ENCODE data around the gene ZNF775. TPM values are rescaled to one million over a fixed set of nuclear protein-coding genes. Genes with fewer than 3 reads are reported as not detected.

ZNF775 gene
- total RNA-seq, 1 donor from 2014 or later: 1.6 TPM

DNA sequence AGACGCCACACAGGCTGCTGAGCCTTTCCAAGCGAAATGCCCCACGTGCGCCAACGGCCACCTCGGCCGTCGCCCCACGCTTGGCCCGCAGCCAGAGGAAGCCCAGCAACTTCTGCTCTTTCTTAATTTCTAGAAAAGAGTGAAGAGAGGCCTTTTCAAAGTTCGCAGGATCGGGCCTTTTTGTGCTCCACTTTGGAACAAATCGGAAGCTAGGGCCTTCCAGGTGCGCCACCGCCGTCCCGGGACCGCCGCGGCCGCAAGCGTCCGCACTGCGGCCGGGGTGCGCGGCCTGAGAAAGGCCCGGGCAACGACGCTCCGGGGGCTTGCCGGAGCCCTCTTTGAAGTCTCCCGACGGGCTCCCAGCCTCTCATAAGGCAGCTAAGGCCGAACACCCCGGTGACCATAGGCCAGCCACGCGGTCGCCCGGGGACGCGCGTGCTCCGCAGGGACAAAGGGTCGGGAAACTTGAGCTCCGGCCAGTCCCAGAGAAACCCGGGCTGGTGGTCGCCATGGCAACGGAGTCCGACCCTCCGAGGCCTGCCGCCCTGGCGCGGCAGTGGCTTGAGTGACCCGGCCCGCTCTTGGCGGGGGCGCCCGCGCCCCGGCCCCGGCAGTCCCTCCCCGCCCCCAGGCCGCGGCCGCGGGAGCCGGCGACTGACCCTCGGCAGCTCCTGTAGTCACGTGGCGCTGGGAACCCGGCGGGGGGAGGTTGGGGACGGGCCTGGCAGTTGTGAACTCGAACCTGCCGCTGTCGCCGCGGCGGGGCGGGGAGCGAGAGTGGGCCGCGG lies 10.8 kb upstream of the ZNF775 start, which contains the start of gene REPIN1:
Gene REPIN1, plus strand, starts transcription at position 727 of the 788 bp plus-strand sequence. CDS start 890 bp downstream, outside the sequence.
- peak; percentile 97 for DNase-seq (ENCODE audit: low spot score)

DNA sequence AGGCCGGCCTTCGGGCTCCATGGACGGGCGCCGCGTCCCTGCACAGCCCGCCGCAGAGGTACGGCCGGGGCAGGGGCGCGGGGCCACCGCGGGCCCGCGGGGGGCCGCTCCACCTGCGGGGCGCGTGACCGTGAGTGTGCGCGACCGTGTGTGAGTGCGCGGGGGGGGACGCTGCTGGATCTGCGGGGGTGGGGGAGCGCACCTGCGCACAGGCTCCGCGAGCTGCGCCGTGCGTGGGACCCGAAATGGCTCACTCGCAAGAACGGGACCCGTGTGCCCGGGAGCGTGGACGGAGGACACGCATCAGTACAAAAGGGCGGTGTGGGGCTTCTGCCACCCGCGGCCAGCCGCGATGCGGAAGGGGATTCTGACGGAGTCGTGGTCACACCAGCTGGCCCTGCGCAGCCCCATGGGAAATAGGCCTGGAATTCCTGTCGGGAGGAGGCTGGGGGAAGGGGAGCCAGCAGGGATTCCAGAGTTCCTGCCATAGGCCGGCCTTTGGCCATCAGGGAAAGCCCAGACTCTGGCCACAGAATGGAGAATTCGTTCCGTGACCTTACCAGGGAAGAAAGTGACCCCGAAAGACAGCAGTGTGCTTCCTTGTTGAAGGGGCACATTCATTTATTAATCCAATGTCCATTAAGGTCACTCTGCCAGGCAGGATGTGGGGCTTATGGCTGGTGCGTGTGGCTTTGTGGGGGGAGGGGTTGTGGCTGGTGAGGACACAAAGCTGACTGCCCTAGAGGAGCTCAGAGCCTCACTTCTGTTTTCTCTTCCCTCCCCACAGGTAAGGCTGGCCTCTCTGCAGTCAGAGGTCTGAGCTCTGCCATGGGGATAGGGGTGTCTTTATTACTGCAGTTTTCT lies 10.0 kb upstream of the ZNF775 start:
- no peak for DNase-seq (ENCODE audit: low spot score)

DNA sequence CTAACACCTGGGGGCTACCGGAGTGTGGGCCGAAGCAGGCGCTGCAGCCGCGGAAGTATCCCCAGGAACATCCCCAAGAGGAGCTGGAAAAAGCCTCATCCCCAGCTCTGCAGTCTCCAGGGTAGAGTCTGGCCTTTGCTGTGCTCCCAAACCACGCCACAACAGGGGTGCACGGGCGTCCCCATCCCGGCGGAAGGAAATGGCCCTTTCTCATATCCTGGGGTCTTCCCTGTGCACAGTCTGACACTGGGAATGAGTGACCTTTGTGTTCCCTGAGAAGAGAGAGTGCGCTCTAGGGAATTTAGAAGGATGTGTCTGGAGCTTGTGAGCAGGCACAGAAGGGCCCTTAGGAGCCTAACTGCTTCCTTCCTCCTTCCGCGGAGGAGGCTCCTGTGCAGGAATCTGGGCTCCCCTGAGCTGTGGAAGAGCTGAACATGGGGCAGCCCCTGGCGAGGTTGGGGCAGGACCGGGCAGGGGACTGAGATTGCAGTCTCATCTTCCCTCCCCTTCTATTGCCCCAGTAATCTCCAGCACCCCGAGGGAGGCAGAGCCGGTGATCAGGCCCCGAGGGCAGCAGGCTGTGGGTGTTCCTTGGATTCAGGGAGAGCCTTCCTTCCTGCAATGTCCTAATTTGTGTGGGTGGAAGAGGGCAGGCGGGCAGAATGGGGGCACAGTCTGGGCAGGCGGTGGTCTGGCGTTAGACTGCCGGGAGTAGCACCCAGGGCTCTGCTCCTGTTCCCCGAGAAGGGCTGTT lies 9.2 kb upstream of the ZNF775 start:
- DNase-seq (ENCODE audit: low spot score): no peak

DNA sequence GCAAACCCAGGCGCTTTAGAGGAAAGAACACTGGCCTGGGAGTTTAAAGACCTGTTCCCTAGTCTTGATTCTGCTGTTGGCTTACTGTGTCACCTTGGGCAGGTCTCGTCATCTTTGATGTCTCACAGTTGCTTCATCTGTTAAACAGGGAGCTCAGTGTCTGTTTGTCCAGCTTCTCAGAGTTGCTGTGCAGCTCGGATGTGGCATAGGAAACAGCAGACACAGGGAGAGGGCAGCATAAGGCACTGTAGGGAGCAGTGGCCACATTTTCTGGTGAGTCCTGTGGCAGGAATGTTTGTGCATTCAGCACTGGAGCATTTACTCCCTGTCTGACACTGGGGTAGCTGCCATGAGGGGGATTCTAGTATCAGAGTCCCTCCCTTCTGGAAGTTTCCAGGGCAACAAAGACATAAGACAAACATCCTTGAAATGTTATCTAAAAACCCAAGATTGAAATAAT lies 8.5 kb upstream of the ZNF775 start:
- no peak for DNase-seq (ENCODE audit: low spot score)

DNA sequence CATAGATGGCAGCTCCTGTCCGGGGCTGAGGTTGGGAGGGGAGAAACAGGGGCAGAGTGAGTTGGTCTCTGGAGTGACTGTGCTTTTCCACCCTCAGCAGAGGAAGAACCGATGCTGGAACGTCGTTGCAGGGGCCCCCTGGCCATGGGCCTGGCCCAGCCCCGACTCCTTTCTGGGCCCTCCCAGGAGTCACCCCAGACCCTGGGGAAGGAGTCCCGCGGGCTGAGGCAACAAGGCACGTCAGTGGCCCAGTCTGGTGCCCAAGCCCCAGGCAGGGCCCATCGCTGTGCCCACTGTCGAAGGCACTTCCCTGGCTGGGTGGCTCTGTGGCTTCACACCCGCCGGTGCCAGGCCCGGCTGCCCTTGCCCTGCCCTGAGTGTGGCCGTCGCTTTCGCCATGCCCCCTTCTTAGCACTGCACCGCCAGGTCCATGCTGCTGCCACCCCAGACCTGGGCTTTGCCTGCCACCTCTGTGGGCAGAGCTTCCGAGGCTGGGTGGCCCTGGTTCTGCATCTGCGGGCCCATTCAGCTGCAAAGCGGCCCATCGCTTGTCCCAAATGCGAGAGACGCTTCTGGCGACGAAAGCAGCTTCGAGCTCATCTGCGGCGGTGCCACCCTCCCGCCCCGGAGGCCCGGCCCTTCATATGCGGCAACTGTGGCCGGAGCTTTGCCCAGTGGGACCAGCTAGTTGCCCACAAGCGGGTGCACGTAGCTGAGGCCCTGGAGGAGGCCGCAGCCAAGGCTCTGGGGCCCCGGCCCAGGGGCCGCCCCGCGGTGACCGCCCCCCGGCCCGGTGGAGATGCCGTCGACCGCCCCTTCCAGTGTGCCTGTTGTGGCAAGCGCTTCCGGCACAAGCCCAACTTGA lies 7.8 kb upstream of the ZNF775 start:
- DNase-seq (ENCODE audit: low spot score): peak; percentile 88

DNA sequence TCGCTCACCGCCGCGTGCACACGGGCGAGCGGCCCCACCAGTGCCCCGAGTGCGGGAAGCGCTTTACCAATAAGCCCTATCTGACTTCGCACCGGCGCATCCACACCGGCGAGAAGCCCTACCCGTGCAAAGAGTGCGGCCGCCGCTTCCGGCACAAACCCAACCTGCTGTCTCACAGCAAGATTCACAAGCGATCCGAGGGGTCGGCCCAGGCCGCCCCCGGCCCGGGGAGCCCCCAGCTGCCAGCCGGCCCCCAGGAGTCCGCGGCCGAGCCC lies 7.2 kb upstream of the ZNF775 start:
- peak; percentile 86 for DNase-seq (ENCODE audit: low spot score)

DNA sequence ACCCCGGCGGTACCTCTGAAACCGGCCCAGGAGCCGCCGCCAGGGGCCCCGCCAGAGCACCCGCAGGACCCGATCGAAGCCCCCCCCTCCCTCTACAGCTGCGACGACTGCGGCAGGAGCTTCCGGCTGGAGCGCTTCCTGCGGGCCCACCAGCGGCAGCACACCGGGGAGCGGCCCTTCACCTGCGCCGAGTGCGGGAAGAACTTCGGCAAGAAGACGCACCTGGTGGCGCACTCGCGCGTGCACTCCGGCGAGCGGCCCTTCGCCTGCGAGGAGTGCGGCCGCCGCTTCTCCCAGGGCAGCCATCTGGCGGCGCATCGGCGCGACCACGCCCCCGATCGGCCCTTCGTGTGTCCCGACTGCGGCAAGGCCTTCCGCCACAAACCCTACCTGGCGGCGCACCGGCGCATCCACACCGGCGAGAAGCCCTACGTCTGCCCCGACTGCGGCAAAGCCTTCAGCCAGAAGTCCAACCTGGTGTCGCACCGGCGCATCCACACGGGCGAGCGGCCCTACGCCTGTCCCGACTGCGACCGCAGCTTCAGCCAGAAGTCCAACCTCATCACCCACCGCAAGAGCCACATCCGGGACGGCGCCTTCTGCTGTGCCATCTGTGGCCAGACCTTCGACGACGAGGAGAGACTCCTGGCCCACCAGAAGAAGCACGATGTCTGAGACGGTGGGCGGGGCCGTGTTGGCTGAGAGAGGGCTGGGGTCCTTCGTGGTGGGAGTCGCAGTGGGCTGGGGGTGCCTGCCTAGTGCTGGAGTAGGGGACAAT lies 6.7 kb upstream of the ZNF775 start:
- DNase-seq (ENCODE audit: low spot score): peak; percentile 84

DNA sequence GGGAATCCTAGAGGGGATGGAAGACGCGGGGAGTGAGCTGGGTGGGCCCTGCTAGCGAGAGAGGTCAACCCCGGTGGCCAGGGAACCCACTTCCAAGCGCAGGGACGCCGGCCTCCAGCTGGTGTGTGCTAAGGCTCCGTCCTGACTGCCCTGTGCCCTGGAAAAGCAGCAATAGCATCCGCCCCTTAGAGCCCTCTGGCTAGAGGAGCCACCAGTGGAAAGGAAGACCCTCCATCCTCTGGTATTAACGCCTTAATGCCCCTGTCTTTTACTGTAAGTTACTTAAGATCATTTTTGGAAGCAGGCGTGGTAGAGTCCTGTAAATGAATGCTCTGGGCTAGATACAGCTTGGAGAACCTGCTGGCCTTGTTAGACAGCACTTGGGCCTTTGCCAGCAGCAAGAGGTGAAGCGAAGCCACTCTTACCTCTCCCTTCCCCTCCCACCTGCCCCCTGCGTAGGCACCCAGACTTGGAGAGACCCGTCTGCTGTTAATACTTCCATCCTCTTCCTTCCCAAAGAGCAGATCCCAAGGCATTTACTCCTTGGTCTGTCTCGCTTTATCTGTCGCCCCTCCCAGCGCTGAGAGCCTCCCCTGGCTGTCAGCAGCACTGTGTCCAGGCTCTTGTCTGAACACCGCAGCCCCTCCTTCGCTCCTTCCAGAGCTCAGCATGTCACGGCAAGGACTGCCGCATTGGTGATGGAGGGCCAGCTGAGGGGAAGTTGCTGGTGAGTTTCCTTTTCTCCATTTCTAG lies 5.9 kb upstream of the ZNF775 start:
- peak; percentile 72 for DNase-seq (ENCODE audit: low spot score)

DNA sequence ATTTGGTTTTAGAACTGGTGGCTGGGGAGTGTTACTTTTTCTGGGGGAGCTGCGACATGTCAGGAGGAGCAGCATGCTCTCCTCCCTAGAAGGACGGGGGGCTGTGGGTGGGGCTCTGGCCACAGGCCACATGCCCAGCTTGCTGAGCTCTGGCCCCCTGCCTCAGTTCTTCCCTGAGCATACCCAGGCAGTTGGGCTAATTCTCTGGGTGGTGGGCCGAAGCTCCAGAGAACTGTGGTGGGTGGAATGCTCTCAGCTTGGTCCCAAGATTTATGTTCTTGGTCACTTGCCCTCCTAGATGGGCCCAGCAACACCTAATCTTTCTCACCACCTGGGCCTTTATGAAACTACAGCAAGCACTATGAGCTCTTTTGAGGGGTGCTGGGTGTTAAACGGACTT lies 5.1 kb upstream of the ZNF775 start:
- no peak for DNase-seq (ENCODE audit: low spot score)

DNA sequence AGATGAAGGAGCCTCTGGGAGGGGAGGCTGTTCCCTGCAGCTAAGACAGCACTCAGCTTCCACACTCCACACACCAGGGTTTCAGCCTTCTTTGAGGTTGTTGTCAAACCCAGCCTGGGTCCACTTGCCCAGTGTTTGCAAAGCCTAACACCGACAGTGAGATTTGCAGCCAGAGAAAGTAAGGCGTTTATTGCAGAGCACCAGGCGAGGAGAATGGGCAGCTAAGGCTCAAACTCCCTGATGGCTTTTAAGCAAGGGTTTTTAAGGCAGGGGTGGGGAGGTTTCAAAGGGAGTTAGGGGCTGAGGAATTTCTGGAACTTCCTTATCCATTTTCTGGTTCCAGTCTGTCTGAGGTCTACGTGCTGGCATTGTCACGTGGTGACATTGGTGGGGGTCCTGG lies 4.7 kb upstream of the ZNF775 start:
- peak; percentile 35 for DNase-seq (ENCODE audit: low spot score)

DNA sequence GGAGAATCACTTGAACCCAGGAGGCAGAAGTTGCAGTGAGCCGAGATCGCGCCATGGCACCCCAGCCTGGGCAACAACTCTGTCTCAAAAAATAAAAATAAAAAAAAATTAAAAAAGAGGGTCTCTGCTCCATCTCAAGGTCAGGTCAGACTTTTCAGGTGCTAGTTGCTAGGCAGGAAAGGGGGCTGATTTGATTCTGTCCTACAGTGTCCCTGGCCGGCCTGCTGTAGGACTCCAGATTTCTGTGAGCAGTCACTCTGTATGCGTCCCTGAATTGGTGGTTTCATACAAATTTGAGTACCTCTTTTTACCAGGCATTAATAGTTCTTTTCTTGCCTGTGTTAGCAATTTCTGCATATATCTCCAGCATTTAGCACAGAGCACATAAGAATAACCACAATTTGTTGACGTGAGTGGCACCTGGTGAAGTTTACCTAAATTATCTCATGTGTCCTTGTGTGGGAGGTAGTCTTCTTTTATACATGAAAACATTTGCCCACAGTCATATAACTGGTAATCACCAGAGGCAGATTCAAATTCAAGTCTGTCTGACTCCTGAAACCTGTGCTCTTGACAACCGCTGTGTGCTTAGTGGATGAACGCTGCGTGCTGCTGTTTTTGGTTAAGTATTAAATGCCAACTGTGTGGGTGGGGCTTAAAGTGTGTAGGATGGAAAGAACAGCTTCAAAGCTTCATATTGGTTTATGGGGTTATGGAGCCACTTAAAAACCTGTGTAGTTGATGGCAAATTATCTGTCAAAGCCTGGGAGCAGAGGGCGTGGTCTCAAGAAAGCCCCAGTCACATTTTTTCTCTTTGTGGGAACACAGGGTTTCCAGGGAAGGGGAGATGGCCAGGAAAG lies 3.2 kb upstream of the ZNF775 start:
- DNase-seq (ENCODE audit: low spot score): peak; percentile 16

DNA sequence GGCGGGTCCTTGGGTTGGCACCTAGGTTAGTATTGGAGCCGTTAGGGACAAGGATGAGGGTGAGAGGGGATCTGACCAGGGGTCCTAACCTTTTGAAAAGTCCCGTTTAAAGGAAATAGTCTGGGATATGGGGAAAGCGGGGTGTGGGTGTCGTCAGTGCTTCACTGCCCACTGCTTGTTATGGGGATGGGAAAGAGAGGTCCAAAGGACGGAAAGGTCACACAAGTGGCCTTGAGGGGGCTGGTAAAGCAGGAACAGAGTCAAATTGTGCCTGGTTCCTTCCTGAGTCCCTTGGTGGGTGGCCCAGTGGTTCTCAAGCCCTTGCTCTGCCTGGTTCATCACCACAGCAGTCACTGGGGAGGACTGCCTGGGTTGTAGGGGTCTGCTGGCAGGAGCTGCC lies 2.6 kb upstream of the ZNF775 start:
- DNase-seq (ENCODE audit: low spot score): no peak

DNA sequence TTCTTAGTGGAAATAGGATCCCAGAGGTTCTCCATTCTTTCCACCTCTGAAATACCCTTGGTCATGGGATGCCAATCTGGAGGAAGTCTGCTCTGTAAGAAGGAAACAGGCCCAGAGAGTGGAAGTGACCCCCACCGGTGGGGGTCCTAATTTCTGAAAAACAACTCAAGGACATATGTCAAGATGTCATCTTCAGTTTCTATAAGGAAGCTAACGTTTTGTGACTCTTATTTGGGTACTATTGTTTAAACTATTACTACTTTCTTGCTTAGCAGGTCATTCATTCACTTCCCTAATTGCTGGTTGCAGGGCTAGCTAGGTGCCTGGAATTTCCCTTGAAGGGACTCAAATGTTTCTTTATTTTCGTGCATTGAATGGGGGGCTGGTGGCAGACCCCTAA lies 1.9 kb upstream of the ZNF775 start:
- DNase-seq (ENCODE audit: low spot score): no peak

DNA sequence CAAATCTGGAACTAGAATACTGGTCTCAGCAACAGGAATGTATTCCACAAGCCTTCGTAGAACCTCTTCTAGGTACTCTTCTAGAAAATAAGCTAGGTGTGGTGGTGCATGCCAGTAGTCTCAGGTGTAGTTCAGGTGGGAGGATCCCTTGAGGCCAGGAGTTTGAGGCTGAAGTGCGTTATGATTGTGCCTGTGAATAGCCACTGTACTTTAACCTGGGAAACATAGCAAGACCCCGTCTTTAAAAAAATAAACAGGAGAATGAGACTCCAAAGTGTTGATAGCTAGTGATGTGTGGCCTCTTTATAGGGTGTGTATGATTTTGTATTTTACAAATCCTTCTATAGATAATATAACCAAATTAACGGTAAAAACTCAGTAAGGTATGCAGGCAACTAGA lies 1.5 kb upstream of the ZNF775 start:
- no peak for DNase-seq (ENCODE audit: low spot score)

DNA sequence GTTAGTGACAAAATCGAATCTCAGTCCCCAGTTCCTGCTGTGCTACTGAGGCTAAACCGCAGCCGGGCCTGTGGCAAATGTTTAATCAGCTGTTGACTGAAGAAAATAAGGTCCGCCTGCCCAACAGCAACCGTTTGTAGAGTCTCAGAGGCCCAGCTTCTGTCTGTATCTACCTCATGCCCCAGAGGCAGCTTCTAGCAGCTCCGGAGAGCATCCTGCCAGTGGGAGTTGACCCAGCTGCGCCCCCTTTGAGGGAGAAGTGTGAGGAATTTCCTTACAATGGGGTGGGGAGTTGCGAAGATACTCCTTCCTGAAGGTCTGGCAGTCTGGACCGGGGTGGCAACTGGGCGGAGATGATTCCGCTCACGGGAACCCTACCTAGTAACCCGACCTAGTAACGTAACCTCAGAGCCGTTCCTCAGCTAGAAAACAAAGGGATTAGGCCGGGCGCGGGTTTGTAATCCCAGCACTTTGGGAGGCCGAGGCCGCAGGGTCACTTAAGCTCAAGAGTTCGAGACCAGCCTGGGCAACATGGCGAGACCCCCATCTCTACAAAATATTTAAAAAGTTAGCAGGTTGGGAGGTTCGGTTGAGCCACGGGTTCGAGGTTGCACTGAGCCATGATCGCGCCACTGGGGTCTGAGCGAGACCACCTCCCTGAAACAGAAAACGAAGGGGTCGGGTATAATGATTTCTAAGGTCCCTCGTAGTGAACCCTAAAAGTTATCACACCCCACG lies 846 bp upstream of the ZNF775 start:
- no peak for DNase-seq (ENCODE audit: low spot score)

DNA sequence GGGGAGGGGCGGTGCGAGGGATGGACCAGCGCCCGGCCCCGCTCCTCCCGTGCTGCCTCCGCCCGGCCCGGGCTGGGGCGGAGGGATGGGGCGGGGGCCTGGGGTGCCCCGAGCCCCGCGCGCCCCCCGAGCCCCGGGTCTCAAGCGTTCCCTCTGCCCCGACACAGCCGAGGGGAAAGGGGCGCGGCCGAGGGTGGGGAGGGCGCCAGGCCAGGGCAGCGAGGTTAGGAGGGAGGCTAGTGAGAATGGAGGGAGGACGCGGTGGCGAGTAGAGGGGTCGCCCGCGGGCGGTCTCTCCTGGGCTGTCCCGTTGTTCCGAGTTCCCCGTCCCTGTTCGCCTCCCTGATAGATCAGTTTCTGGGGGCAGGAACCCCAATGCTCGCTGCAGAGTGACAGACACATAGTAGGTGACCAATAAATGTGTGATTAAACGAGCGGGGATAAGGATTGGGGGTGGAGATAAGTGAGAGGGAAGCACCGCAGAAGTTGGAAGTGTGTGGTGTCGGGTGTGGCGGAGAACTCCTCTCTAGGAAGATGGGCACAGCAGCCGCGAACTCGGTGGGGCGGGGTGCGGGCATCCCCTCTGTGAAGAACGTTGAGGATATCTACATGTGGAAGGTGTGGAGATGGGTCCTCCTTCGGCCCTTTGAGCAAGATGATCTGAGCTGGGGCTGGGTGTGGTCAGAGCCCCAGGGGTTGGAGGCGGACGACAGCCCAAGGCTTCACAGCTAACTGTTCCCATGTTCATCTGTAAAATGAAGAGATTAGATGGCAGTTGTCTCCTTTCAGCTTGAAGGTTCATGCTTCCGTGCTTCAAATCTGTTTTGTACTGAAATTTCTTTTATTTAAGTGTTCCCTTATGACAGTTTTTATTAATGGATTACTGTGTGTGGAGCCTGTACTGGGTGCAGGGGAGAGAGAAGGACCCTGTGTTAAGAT lies 580 bp downstream of the ZNF775 start:
- DNase-seq (ENCODE audit: low spot score): peak; percentile 90

Measured in mesenteric fat pad (tissue), 1 donor.